Measurements from ENCODE around the gene BNC2.

The BNC2 gene

DNA sequence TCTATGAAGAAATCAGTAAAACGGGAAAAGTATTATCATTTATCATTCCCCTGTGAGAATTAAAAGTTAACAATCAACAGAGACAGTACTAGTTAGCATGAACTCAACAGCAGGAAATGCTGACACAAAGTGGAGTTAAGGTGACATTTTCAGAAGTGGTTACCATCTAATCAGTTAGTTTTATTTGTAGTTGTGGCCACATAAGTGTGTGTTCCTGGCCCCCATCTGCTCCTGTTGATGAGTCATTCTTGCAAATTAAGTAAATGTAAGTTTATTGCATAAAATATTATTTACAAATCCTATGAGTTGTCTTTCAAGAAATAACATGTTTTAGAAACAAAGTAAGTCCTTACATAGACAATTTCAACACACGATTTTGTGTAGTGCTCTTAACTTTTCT lies 8.9 kb upstream of the BNC2 start:
- TF ChIP-seq GATA1 (IDR thresholded peaks at IDR 0.05; ENCODE audit: low read depth, low read length) (no peak), POLR2A (IDR thresholded peaks at IDR 0.05; ENCODE audit: low read length) (no peak)
- no peak for DNase-seq

DNA sequence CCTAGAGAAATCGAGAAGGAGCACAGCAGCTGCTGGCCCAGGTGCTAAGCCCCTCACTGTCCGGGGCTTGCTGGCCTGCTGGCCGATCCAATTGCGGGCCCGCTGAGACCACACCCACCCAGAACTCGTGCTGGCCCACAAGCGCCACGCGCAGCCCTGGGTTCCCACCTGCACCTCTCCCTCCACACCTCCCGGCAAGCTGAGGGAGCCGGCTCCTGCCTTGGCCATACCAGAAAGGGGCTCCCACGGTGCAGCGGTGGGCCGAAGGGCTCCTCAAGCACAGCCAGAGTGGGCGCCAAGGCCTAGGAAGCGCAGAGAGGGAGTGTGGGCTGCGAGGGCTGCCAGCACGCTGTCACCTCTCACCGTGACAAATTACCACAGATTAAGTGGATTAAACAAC lies 6.8 kb upstream of the BNC2 start:
- DNase-seq: no peak
- TF ChIP-seq GATA1 (IDR thresholded peaks at IDR 0.05; ENCODE audit: low read depth, low read length) (no peak), POLR2A (IDR thresholded peaks at IDR 0.05; ENCODE audit: low read length) (no peak)

DNA sequence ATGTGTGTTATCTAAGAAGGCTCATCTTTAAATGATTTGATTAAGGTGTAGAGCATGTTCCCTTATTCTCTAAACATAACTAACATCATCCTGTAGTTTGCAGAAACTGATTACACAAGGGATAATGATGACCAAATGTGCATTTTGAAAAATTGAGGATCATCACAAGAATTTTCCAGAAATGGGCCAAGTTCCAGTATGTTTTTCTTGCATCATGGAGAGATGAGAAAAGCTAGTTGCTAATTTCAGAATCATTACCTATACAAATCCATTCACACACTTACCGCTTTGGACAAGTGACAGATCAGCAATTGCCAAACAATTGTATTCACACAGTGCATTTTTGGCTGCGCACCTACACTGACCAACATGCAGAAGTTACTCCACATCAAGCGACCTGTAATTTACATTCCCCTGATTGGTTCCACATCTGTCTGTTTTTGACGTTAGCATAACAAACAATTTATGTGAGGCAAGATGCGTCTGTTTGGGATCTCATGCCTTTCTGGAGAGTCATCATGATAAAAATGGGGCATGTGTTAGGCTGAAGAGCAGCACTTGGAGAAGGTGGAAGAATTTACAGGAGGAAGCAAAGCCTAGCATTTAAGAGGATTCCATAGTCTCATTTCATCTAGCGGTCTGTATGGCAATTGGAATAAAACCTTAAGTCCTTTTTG lies 2.8 kb upstream of the BNC2 start:
- no peak for DNase-seq

DNA sequence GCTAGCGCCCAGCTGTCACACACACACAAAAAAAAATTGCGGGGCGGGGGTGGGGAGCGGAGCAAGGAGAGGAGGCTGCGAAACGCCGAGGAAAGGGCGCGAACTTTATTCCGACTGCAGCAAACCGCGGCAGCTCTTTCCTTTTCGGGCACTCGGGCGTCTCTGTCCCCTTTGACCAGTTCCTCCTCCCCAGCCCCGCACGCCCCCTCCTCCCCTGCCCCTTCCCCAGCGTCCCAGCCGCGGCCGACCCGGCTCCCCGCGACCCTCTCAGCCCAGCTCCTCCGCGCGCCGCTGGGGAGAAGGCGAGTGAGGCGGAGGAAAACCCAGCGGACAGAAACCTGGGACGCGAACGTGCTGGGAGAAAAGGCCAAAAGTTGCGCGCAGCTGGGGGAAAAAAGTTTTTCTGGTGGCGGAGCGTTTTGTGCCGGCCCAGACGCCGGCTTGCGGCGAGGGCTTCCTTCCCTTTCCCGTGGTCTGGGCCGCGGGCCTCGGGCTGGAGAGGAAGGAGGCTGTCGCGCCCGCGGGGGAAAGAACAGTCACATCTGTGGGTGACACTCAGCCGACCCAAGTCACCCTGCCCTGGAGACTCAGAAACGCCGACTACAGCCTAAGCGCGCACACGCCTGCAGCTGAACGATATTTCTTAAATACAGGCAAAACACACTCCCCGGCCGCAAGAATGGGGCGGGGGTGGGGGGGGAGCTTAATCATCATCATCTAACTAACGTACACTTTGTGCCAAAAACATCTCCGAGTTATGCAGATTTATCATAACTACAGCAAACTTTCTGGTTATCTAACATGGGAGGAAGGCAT lies 1.1 kb upstream of the BNC2 start:
- DNase-seq: peak in 1 of 2 experiments; percentile 15
- no peak for TF ChIP-seq POLR2A (IDR thresholded peaks at IDR 0.05; ENCODE audit: low read length)
- no peak for TF ChIP-seq GATA1 (IDR thresholded peaks at IDR 0.05; ENCODE audit: low read depth, low read length)

More for the DNA sequence above, 2.8 kb upstream of the BNC2 start:
- no peak for TF ChIP-seq GATA1 (IDR thresholded peaks at IDR 0.05; ENCODE audit: low read depth, low read length)
- no peak for TF ChIP-seq POLR2A (IDR thresholded peaks at IDR 0.05; ENCODE audit: low read length)

DNA sequence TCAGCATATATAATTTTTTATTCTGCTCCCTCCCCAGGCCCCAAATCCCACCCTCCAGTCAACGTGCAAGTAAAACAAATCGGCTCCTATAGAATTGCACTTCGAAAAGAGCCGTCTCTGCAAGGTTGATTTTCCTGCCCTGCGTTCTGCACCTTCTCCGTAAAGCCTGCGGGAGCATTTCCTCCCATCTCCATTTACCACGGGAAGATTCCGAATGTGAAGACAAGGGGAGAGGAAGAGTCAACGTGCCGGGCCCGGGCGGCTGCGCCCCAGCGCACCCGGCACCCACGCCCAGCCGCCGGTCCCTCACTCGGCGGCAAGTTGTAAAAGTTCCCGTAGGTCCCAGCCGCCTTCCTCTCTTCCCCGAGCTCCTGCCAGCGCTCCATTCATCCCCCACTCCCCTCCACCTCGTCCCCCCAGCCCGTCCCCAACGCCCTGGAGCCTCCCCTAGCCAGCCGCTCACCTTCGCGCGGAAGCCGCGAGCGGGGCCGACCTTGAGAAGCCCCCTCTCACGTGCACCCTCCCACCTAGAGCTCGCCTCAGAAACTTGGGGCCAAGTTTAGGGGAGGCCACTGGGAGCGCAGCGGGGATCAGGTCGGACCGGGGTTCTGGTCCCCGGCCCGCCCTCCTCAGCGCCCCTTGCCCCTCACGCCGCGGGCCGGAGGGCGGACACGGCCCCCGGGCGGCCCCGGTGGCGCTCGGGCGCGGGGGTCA lies 431 bp downstream of the BNC2 start:
- TF ChIP-seq POLR2A (IDR thresholded peaks at IDR 0.05; ENCODE audit: low read length) (no peak), GATA1 (IDR thresholded peaks at IDR 0.05; ENCODE audit: low read depth, low read length) (no peak)
- DNase-seq: no peak

DNA sequence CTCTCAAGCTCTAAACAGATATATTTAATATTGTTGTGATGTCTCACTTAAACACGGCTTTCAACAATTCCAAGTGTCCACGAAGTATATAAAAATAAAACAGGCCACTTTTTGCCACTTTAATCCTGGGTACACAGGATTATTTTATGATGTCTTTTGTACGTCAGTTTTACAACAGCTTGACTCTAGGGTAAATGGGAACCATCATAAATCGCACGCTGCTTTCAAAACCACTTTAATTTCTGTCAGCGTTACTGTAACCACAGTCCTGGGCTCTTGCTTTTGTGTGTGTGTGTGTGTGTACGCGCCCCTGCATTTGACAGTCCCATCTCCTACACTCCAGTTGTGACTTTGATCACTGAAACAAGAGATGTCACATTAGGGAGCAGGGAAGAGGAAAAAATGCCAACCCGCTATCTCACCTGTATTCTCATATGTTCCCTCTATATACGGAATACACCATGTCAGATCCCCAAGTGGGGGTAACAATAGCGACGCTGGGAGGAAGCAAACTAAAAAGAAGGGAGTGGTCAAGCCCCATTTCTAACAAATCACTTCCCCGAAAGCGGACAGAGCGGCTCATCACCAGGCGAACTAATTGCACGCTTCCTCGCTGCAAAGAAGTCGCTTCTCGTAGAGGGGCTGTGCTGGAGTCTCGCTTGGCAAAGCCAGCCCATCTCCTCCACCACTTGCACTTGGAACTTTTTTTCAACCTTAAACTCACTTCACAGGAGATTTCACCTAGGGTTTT lies 1.2 kb downstream of the BNC2 start:
- no peak for TF ChIP-seq GATA1 (IDR thresholded peaks at IDR 0.05; ENCODE audit: low read depth, low read length)
- TF ChIP-seq POLR2A (IDR thresholded peaks at IDR 0.05; ENCODE audit: low read length): no peak
- DNase-seq: no peak

DNA sequence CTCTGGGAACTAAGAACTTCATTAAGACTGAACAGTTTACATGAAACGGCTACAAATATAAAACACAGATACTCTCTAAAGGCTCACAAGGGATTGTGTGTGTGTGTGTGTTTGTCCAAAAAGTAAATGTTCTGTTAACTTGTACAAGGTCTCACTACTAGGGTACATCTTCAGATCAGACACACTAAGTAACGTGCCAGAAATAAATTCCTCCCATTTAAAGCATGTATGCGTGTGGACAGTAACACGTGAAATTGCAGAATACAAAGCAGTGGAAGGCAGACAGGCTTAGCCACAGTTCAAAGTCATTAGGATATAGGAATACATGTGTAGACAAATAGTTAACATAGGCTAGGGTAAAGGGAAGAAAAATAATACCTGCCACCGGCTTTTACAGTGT lies 1.8 kb downstream of the BNC2 start:
- no peak for TF ChIP-seq GATA1 (IDR thresholded peaks at IDR 0.05; ENCODE audit: low read depth, low read length)
- TF ChIP-seq POLR2A (IDR thresholded peaks at IDR 0.05; ENCODE audit: low read length): no peak
- no peak for DNase-seq

DNA sequence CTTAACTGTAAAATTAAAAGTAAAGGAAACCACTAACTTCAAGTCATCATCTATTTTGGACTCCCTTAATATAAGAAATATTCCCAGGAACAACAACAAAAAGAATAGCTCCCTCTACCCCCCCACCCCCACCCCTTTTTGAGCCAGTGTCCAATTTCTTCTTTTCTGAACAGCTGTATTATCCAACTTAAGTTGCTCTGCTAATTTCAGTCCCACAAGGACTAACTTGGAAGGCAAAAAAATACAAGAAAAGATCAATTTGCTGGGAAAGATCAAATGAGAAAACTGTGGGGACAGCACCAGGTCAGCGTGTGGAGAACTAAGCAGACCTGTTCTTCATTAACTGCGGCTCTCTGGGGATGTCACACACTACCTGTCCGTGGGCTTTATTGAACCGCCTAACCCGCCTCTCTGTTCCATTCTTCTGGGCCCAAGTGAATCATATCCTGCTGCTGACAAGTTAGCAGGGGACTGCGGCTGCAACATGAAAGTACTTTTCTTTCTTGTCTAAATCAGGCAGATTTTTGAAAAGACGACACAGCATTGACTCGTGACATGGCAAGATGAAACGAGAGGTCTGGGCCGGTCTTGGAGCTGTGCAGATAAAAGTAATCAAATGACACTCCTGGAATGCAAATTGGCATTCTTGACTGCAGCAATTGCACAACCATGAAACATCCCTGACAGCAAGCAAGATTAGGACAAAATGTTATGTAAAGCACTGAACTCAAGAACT lies 2.7 kb downstream of the BNC2 start:
- no peak for DNase-seq
- no peak for TF ChIP-seq GATA1 (IDR thresholded peaks at IDR 0.05; ENCODE audit: low read depth, low read length)

DNA sequence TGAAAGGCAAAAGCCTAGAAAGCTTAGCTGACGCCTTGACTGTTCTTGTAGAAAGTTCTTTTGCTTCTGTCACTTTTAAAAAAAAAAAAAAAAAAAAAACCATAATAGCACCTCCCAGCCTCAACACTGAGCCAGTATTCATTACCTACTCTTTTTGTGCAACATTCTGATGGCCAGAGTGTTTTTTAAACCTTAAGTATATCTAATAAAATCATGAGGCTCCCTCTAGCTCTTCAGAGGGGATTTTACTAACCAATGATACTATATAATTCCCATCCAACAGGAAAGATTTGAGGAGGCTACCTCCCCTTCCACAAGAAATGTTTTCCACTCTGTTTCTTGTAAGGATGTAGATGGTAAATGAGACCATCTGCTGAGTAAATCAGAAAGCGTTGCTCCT lies 3.9 kb downstream of the BNC2 start:
- TF ChIP-seq POLR2A (IDR thresholded peaks at IDR 0.05; ENCODE audit: low read length) (no peak), GATA1 (IDR thresholded peaks at IDR 0.05; ENCODE audit: low read depth, low read length) (no peak)

DNA sequence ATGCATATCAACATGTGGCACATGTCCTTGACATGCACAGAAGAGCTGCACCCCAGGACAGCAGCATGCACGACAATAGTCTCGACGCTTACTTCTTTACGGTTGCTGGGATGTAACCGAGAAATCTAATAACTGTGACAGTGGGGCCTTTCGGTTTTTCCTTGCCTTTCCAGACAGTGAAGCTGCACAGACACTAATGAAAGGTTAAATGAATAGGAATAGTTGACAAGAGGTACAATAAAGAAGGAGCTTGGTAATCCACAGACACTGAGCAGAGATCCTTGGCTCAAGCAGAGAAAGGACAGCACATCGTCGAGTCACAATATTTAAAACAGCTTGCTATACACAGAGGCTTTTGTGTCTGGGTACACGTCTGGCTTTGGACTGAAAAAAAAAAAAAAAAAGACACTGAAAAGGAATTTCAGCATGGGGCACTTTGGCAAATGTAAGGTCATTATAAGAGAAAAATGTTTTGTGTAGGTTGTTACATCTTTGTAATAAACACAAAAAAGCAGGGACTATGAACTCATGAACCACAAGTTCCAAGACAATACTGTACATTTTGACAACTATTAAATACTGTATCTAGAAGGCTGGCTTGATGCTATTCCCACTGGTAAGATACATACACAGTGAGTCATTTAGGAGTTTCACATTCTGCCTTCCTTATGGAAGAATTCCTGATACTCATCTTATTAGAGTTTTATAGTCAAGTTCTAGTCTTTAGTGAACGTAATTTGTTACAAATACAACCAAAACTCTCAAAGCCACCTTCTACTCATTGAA lies 5.6 kb downstream of the BNC2 start:
- DNase-seq: no peak
- TF ChIP-seq GATA1 (IDR thresholded peaks at IDR 0.05; ENCODE audit: low read depth, low read length) (no peak), POLR2A (IDR thresholded peaks at IDR 0.05; ENCODE audit: low read length) (no peak)

More for the DNA sequence above, 3.9 kb downstream of the BNC2 start:
- no peak for DNase-seq

DNA sequence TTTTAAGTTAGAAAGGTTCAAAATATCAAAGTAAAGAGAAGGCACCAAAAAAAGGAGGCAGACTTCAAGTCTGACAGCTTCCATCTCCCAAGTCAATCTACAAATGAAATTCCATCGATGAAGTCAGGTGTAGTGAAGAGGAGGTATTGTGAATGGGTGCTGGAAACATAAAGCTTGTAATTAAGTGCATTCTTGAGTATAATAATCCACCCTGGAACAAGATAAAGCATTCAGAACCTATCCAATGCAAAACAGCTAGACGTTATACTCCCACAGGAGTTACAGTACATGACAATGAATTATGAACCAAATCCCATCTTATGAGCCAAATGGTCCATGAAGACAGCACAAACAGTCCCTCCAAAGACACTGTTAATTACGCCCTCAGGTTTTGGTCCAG lies 22.3 kb downstream of the BNC2 start:
- no peak for DNase-seq
- no peak for TF ChIP-seq GATA1 (IDR thresholded peaks at IDR 0.05; ENCODE audit: low read depth, low read length)

DNA sequence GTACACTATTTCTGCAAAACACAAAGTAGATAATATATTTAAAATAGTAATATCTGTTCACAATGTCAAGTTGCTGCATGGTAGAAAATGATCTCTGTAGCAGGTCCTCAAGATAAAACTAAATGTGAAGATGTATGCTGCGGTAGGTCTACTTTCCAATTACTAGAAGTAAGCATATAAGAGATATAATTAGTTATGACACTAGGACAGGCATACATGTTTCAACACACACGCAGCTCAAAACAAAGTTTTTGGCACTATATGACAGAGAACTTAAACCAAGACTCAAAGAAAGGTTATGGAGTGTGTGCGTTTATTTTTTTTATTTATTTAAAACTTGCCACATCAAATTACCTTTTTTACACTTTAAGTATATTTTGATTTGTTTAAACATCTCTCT lies 23.5 kb downstream of the BNC2 start:
- DNase-seq: no peak
- TF ChIP-seq POLR2A (IDR thresholded peaks at IDR 0.05; ENCODE audit: low read length) (no peak), GATA1 (IDR thresholded peaks at IDR 0.05; ENCODE audit: low read depth, low read length) (no peak)
